PC-9 (cell line): ENCODE results near the gene NUP88. TPM values are rescaled to one million over a fixed set of nuclear protein-coding genes. Genes with fewer than 3 reads are reported as not detected.

Experiments used
- BruUV-seq: library from RNA; stranded (reverse); fragments of 400-500 nt; replicated peaks from 2 replicates; lab custom pipeline; 2021; lab: Mats Ljungman, UMichigan
- CTCF ChIA-PET: fragments of 300-600 bp; sonication (Branson Sonifier 250); formaldehyde crosslinking; loops from one replicate; lab custom pipeline; 2022; ENCODE audit warnings: antibody characterized with exemption; lab: Charles Lee
- POLR2A ChIA-PET: fragments of 300-600 bp; sonication (Branson Sonifier 250); formaldehyde crosslinking; loops from one replicate; lab custom pipeline; 2022; ENCODE audit warnings: antibody characterized with exemption; ENCODE audit not compliant: unreplicated experiment; lab: Charles Lee
- DNase-seq, 2 experiments: peaks; one replicate each; pipeline versions ENCODE4 v3.0.0 to v3.0.0-alpha.2; 2015 to 2022; ENCODE audit warnings: mixed read lengths in 1 of 2
- H2AFZ ChIP-seq: fragments of 200-600 bp; sonication (generic); 2 replicates; pipeline ENCODE4 v1.8.1; 2017; ENCODE audit warnings: antibody characterized with exemption
- H3F3A ChIP-seq: fragments of 200-600 bp; sonication (generic); 2 replicates; pipeline ENCODE4 v1.8.1; 2017; ENCODE audit warnings: antibody characterized with exemption, mild to moderate bottlenecking, low read depth; ENCODE audit not compliant: insufficient read depth
- H3K27ac ChIP-seq: fragments of 200-600 bp; sonication (generic); 2 replicates; pipeline ENCODE4 v1.6.1; 2016; ENCODE audit warnings: mixed run types
- H3K27me3 ChIP-seq: fragments of 200-600 bp; sonication (generic); 2 replicates; pipeline ENCODE4 v1.6.1; 2016; ENCODE audit warnings: low read depth, mixed run types; ENCODE audit not compliant: insufficient read depth
- H3K36me3 ChIP-seq: fragments of 200-600 bp; sonication (generic); 2 replicates; pipeline ENCODE4 v1.6.1; 2016; ENCODE audit warnings: low read depth, mixed run types
- H3K4me1 ChIP-seq: fragments of 200-600 bp; sonication (generic); replicated peaks from 2 replicates; pipeline ENCODE4 v1.6.1; 2016; ENCODE audit warnings: mixed run types; ENCODE audit not compliant: insufficient read depth
- H3K4me2 ChIP-seq: fragments of 200-600 bp; sonication (generic); 2 replicates; pipeline ENCODE4 v1.6.1; 2017; ENCODE audit warnings: mixed run types
- H3K4me3 ChIP-seq: fragments of 200-600 bp; sonication (generic); 2 replicates; pipeline ENCODE4 v1.6.1; 2016; ENCODE audit warnings: mixed run types
- H3K79me2 ChIP-seq: fragments of 200-600 bp; sonication (generic); 2 replicates; pipeline ENCODE4 v1.6.1; 2017; ENCODE audit warnings: low read depth, mixed run types
- H3K9me2 ChIP-seq: fragments of 200-600 bp; sonication (generic); 2 replicates; pipeline ENCODE4 v1.8.1; 2017; ENCODE audit warnings: mild to moderate bottlenecking; ENCODE audit not compliant: insufficient read depth
- H3K9me3 ChIP-seq: fragments of 200-600 bp; sonication (generic); 2 replicates; pipeline ENCODE4 v1.8.1; 2016; ENCODE audit warnings: low read depth; ENCODE audit not compliant: insufficient read depth
- H4K20me1 ChIP-seq: fragments of 200-600 bp; sonication (generic); 2 replicates; pipeline ENCODE4 v1.8.1; 2017; ENCODE audit not compliant: insufficient read depth
- CTCF ChIP-seq: fragments of 200-600 bp; sonication (generic); conservative IDR thresholded peaks from 2 replicates; pipeline ENCODE4 v1.6.1; 2017; ENCODE audit warnings: mixed run types, antibody characterized with exemption, mild to moderate bottlenecking, moderate library complexity
- EZH2 ChIP-seq: fragments of 200-600 bp; sonication (generic); IDR thresholded peaks from 2 replicates; pipeline ENCODE4 v1.8.0; 2017; ENCODE audit warnings: antibody characterized with exemption, low read depth
- intact Hi-C: fragments of 100-400 bp; cut with micrococcal nuclease; formaldehyde crosslinking; loops from one replicate; pipeline ENCODE4 v1.10.0; 2022; ENCODE audit not compliant: unreplicated experiment
- total RNA-seq: library from RNA; stranded (reverse); gene quantifications from 2 replicates; pipeline ENCODE4 v1.2.3, GENCODE V29; 2021

Gene NUP88
- total RNA-seq, 1 experiment from 2014 or later = 93.1 TPM

GRCh38 chr17:5444209-5444608 lies 24.7 kb upstream of the NUP88 start:
- CTCF ChIA-PET = no interaction called here
- intact Hi-C loops = no loop called here
- Histone ChIP-seq H3K4me1 (no peaks in the 10 kb centered on the region), H3K27ac (no peak overlapping the region), H3K9me3 (no peaks in the 10 kb centered on the region), H3K9me2 (no peaks in the 10 kb centered on the region), H3K4me2 (no peak overlapping the region), H2AFZ (no peak overlapping the region), H3K36me3 (peaks cover 11% of the 10 kb centered on the region; the same call in 1 of the 2 replicates), H3K79me2 (no peaks in the 10 kb centered on the region), H3K27me3 (no peaks in the 10 kb centered on the region), H4K20me1 (0 out of 2 replicates have a peak, but pooled peaks cover 2% of the 10 kb centered on the region), H3F3A (peaks cover 11% of the 10 kb centered on the region; the same call in 1 of the 2 replicates), H3K4me3 (no peak overlapping the region)
- DNase-seq = no peak
- no TSS peak for BruUV-seq
- no peak for TF ChIP-seq EZH2
- no peak for TF ChIP-seq CTCF
- POLR2A ChIA-PET = no interaction called here

- DNase-seq = no peak
- H3K27ac ChIP-seq = no peak overlapping the region
- H3F3A ChIP-seq = peaks cover 11% of the 10 kb centered on the region; the same call in 1 of the 2 replicates
- no peaks in the 10 kb centered on the region for H3K4me1 ChIP-seq
- no peak overlapping the region for H3K4me3 ChIP-seq
- no peaks in the 10 kb centered on the region for H3K9me3 ChIP-seq
- H3K9me2 ChIP-seq = no peaks in the 10 kb centered on the region
- CTCF ChIA-PET = no interaction called here
- 0 out of 2 replicates have a peak, but pooled peaks cover 2% of the 10 kb centered on the region for H4K20me1 ChIP-seq
- no peak overlapping the region for H2AFZ ChIP-seq
- TF ChIP-seq EZH2 (no peak), CTCF (no peak)
- intact Hi-C loops = no loop called here
- BruUV-seq = no TSS peak
- POLR2A ChIA-PET = no interaction called here
- H3K36me3 ChIP-seq = peaks cover 7% of the 10 kb centered on the region; the same call in 1 of the 2 replicates
- no peaks in the 10 kb centered on the region for H3K27me3 ChIP-seq
- H3K4me2 ChIP-seq = no peak overlapping the region
- peaks cover 2% of the 10 kb centered on the region for H3K79me2 ChIP-seq
Observed at GRCh38 chr17:5443728-5444127, 24.3 kb upstream of the NUP88 start.

- H3K27ac ChIP-seq = 0 out of 2 replicates have a peak overlapping the region, but pooled peaks have one; percentile 0
- peak overlapping the region; percentile 53 for H3K4me2 ChIP-seq
- peaks cover 18% of the 10 kb centered on the region for H3K4me1 ChIP-seq
- BruUV-seq = no TSS peak
- peak overlapping the region; percentile 72; the same call in 1 of the 2 replicates for H3K4me3 ChIP-seq
- no peak for TF ChIP-seq EZH2
- TF ChIP-seq CTCF = 0 out of 2 replicates have a peak, but pooled peaks have one; percentile 49
- peaks cover 42% of the 10 kb centered on the region for H3K79me2 ChIP-seq
- H2AFZ ChIP-seq = peak overlapping the region; percentile 58
- no peak for DNase-seq
- intact Hi-C loops = loop anchor here (1.0 kb wide), 2 partner anchors 190 to 242 kb away; no protein-coding TSS in a partner anchor
- H3K36me3 ChIP-seq = peaks cover 33% of the 10 kb centered on the region
- no peaks in the 10 kb centered on the region for H3K9me3 ChIP-seq
- POLR2A ChIA-PET = interaction anchor here (0.6 to 0.7 kb wide), 3 partner anchors 58 to 1218 kb away, joined by 3 to 8 read pairs (median 4); no protein-coding TSS in a partner anchor
- H4K20me1 ChIP-seq = peaks cover 24% of the 10 kb centered on the region
- H3K27me3 ChIP-seq = no peaks in the 10 kb centered on the region
- peaks cover 33% of the 10 kb centered on the region; the same call in 1 of the 2 replicates for H3F3A ChIP-seq
- CTCF ChIA-PET = interaction anchor here (1.0 to 1.9 kb wide), 6 partner anchors 8 to 49 kb away, joined by 3 to 9 read pairs (median 6); partner anchors contain the start of genes NUP88 and RPAIN
- no peaks in the 10 kb centered on the region for H3K9me2 ChIP-seq
Observed at GRCh38 chr17:5439446-5439764, 19.9 kb upstream of the NUP88 start.
